OCI-LY1 (cell line): Measurements from ENCODE around the gene ABCG2.

Experiments
- H2AFZ ChIP-seq: fragments of 200-600 bp; sonication (generic), shearing (Covaris generic); 2 replicates; pipeline ENCODE4 v1.6.0; 2014; ENCODE audit warnings: antibody characterized with exemption, mild to moderate bottlenecking, low read length
- H3F3A ChIP-seq: fragments of 200-600 bp; sonication (generic), shearing (Covaris generic); 2 replicates; pipeline ENCODE4 v1.6.0; 2014; ENCODE audit warnings: mild to moderate bottlenecking, antibody characterized with exemption, low read length, moderate library complexity; ENCODE audit not compliant: insufficient read depth
- H3K27ac ChIP-seq: fragments of 200-600 bp; sonication (generic); 2 replicates; pipeline ENCODE4 v1.5.1; 2014; ENCODE audit warnings: low read length, mixed run types, mild to moderate bottlenecking, low read depth; ENCODE audit not compliant: poor library complexity, severe bottlenecking
- H3K27me3 ChIP-seq: fragments of 200-600 bp; sonication (generic); 2 replicates; pipeline ENCODE4 v1.6.0; 2014; ENCODE audit warnings: antibody characterized with exemption, mild to moderate bottlenecking, low read length, moderate library complexity; ENCODE audit not compliant: insufficient read depth
- H3K36me3 ChIP-seq: fragments of 200-600 bp; sonication (generic); 2 replicates; pipeline ENCODE4 v1.6.1; 2014; ENCODE audit warnings: mild to moderate bottlenecking, antibody characterized with exemption, low read length, moderate library complexity, mixed read lengths; ENCODE audit not compliant: insufficient read depth
- H3K4me1 ChIP-seq: fragments of 200-600 bp; sonication (generic); 2 replicates; pipeline ENCODE4 v1.5.1; 2014; ENCODE audit warnings: mild to moderate bottlenecking, low read length, moderate library complexity; ENCODE audit not compliant: insufficient read depth, severe bottlenecking
- H3K4me2 ChIP-seq: fragments of 200-600 bp; sonication (generic), shearing (Covaris generic); 2 replicates; pipeline ENCODE4 v1.6.1; 2014; ENCODE audit warnings: low read length
- H3K4me3 ChIP-seq: fragments of 200-600 bp; sonication (generic); 2 replicates; pipeline ENCODE4 v1.5.1; 2014; ENCODE audit warnings: low read length, low read depth, mild to moderate bottlenecking, mixed read lengths; ENCODE audit not compliant: poor library complexity, severe bottlenecking
- H3K79me2 ChIP-seq: fragments of 200-600 bp; shearing (Covaris generic); 2 replicates; pipeline ENCODE4 v1.6.1; 2016; ENCODE audit warnings: mixed run types, low read length, mixed read lengths; ENCODE audit not compliant: insufficient read depth
- H3K9ac ChIP-seq: fragments of 200-600 bp; sonication (generic), shearing (Covaris generic); 2 replicates; pipeline ENCODE4 v1.6.1; 2014; ENCODE audit warnings: mild to moderate bottlenecking, low read length, mixed read lengths
- H3K9me2 ChIP-seq: fragments of 200-600 bp; sonication (generic), shearing (Covaris generic); 2 replicates; pipeline ENCODE4 v1.6.1; 2014; ENCODE audit warnings: low read depth, mild to moderate bottlenecking, low read length, mixed read lengths
- H3K9me3 ChIP-seq: fragments of 200-600 bp; shearing (Covaris generic); 2 replicates; pipeline ENCODE4 v1.6.1; 2014; ENCODE audit warnings: low read length, mixed read lengths
- H4K20me1 ChIP-seq: fragments of 200-600 bp; sonication (generic), shearing (Covaris generic); 2 replicates; pipeline ENCODE4 v1.6.0; 2016; ENCODE audit warnings: mild to moderate bottlenecking, low read length; ENCODE audit not compliant: insufficient read depth
- CTCF ChIP-seq: fragments of 200-600 bp; sonication (generic), shearing (Covaris generic); IDR thresholded peaks from 2 replicates; pipeline ENCODE4 v1.5.1; 2017; ENCODE audit warnings: mild to moderate bottlenecking, antibody characterized with exemption, low read length, moderate library complexity, mixed read lengths
- EZH2 ChIP-seq: fragments of 200-600 bp; sonication (generic), shearing (Covaris generic); IDR thresholded peaks from 2 replicates; pipeline ENCODE4 v1.8.0; 2017; ENCODE audit warnings: borderline replicate concordance, mixed run types, mild to moderate bottlenecking, antibody characterized with exemption, low read length, moderate library complexity, mixed read lengths

ABCG2 gene

GRCh38 chr4:88147799-88148217, 10.6 kb downstream of the ABCG2 start:
- no peaks in the 10 kb centered on the region for H3K36me3 ChIP-seq
- no peak overlapping the region for H3K27ac ChIP-seq
- no peaks in the 10 kb centered on the region for H3K79me2 ChIP-seq
- TF ChIP-seq EZH2 (no peak), CTCF (no peak)
- no peaks in the 10 kb centered on the region for H3F3A ChIP-seq
- H3K4me2 ChIP-seq = no peak overlapping the region
- no peak overlapping the region for H3K9ac ChIP-seq
- H3K9me2 ChIP-seq = no peaks in the 10 kb centered on the region
- no peaks in the 10 kb centered on the region for H4K20me1 ChIP-seq
- H2AFZ ChIP-seq = no peak overlapping the region
- no peaks in the 10 kb centered on the region for H3K4me1 ChIP-seq
- no peaks in the 10 kb centered on the region for H3K9me3 ChIP-seq
- H3K4me3 ChIP-seq = no peak overlapping the region
- H3K27me3 ChIP-seq = no peaks in the 10 kb centered on the region

- Histone ChIP-seq H3K4me2 (no peak overlapping the region), H3K4me1 (no peaks in the 10 kb centered on the region), H3K9me3 (no peaks in the 10 kb centered on the region), H3K36me3 (no peaks in the 10 kb centered on the region), H3K27me3 (no peaks in the 10 kb centered on the region), H3F3A (no peaks in the 10 kb centered on the region), H4K20me1 (no peaks in the 10 kb centered on the region), H3K79me2 (no peaks in the 10 kb centered on the region), H3K27ac (no peak overlapping the region), H3K9ac (no peak overlapping the region), H3K9me2 (no peaks in the 10 kb centered on the region), H3K4me3 (no peak overlapping the region), H2AFZ (no peak overlapping the region)
- no peak for TF ChIP-seq EZH2
- TF ChIP-seq CTCF = no peak
Observed at GRCh38 chr4:88146891-88147290, 11.5 kb downstream of the ABCG2 start.

- H3K27me3 ChIP-seq = no peaks in the 10 kb centered on the region
- no peaks in the 10 kb centered on the region for H3F3A ChIP-seq
- H3K27ac ChIP-seq = no peak overlapping the region
- H4K20me1 ChIP-seq = no peaks in the 10 kb centered on the region
- H3K36me3 ChIP-seq = no peaks in the 10 kb centered on the region
- no peaks in the 10 kb centered on the region for H3K9me3 ChIP-seq
- no peak overlapping the region for H2AFZ ChIP-seq
- H3K9ac ChIP-seq = no peak overlapping the region
- no peak overlapping the region for H3K4me2 ChIP-seq
- no peaks in the 10 kb centered on the region for H3K4me1 ChIP-seq
- TF ChIP-seq EZH2 = no peak
- TF ChIP-seq CTCF = no peak
- no peak overlapping the region for H3K4me3 ChIP-seq
- H3K9me2 ChIP-seq = no peaks in the 10 kb centered on the region
- H3K79me2 ChIP-seq = no peaks in the 10 kb centered on the region
Observed at GRCh38 chr4:88144866-88145300, 13.6 kb downstream of the ABCG2 start.
